Activated CD8-positive, alpha-beta memory T cell treated with anti-CD3 and anti-CD28 coated beads, Interleukin-2, amount 50 U/mL, for 1 hour (primary cell): ENCODE data around the gene CAPN2.
"Not testable (repeated sequence)": the region's sequence is repeated elsewhere in the genome, so short reads cannot be mapped to it uniquely, and the experiment has no call there.

Experiments
- DNase-seq: peaks from one replicate; pipeline ENCODE4 v3.0.0-alpha.2; 2020; ENCODE audit errors: extremely low read depth

The CAPN2 gene

DNA sequence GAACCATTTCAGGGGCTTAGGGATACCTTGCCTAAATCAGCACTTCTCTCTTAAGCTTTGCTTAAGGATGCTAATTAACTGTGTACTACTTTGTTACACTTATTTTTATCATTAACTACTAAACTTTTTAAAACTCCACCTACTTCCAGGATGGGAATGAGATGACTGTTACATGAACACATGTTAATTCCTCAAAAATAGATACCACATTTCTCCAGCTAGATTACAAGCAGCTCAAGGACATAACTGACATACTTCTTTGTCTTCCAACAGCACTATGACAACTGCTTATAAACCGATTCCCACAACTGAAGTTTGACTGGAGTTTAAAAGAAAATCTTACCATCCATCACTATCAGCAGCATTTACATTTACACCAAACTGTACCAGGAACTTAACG, 79.7 kb downstream of the CAPN2 start:
- DNase-seq: no peak

DNA sequence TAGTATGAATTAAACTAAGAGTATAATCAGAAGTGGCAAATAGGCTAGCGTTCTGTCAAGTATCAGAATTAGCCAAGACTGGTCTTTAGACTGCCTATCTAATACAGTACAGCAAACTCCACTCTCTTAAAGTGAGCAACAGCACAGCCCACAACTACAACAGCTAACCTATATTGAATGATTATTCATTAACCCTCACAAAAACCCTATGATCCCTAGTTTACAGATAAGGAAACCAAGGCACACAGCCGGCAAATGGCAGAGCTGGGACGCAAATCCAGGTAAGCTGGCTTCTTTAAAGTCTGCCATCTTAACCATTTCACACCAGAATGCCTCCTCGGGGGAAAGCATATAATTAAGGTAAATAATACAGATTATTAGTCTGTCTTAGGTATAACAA, 81.4 kb downstream of the CAPN2 start:
- DNase-seq: no peak

DNA sequence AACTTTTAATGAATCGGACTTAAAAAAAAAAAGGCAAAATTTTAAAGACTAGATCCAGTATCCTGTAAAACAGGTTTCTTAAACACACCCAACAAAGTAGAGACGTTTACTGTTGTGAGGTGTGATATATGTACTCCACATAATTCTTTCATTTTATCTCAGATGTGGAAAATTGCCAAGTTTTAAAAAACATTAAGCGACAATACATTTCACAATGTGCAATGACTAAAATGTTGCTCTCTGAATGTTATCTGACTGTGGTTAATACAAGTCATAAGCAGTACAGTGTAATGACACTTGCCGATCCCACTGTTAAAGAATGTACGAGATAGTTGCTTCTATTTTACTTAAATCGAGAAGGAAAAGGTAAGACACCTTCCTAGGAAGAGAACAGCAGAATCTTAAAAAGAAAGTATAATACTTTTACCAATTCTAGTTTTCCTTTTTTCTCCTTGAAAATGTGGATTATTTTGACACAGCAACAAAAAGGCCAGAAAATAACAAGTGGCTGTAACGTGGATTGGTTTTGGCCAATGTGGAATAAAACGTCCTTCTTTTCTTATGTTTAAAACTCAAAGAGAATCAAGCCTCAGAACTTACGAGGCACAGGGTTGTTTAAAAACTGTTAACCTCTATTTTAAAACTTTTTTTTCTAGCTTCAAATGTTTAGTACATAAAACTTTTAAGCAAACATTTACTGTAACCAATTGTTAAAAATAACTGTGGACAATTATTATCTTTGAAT, 82.0 kb downstream of the CAPN2 start:
- no peak for DNase-seq

DNA sequence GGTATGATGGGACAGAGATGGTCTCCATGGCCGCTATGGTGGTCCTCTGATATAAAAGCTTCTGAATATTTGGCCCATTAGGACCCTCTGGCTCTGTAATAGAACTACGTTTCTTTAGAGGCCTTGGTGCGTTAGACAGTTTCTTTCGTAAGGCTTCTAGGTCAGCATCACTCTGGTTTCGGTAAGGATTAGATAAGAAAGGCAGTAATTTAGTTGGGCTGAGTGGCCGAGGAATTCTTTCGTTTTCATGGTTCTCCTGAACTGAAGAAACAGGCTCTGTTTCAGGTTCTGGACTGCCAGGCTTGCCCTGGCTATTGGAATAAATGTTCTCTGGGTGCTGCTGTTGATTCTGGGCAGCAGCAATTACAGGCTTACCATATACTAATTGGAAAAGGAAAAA, 83.9 kb downstream of the CAPN2 start:
- no peak for DNase-seq

DNA sequence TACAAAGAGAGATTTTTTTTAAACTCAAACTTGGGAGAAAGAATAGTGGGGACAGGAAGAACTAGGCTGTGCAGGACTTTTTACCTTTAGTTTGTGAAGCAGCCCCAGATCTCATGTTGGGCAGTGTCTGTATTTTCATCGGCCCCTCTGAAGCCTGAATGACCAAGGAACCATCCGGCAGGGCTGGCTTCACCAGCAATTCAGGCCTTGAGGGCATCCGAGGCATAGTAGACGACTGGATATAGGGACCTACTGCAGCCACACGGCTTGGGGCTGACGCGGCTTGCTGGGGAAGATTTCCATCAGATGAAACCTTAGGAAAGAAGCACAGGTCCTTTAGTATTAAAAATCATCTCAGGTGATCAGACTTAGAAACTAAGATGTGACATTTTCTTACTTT, 89.7 kb downstream of the CAPN2 start:
- DNase-seq: no peak

DNA sequence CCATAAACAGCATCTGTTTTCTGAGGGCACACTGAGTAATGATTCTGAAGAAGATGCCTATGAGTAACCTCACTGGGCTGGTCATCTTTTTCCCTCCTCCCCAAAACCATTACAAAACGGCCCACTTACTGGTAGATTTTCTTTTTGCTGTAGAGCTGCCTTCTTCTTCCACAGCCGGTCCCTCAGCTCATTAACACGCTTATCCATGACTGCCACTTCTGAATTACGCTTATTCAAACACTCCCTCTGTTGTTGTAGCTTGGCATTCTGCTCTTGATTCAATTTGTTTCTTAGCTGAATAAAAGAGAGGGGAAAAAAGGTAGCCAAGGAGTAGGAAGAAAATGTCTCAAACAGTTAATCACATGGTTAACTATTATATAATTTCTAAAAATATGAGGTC, 90.3 kb downstream of the CAPN2 start:
- DNase-seq: no peak

DNA sequence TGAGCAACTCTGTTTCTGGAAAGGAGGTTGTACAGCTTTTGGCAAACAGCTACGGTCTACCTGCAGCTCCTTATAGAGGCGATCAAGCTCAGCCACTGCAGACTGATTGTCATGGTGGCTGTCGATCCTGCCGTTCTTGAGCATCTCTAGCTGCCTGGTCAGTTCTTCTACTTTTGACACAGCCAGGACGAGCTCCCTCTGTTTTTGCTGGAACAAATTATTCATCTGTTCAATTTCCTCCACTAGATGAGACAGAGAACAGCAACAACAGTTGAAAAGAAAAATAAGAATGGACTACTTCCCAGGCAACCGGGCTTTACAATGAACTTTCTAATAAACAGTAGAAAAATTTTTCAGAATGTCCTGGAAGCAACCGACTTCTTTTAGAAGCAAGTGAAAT, 90.9 kb downstream of the CAPN2 start:
- no peak for DNase-seq

DNA sequence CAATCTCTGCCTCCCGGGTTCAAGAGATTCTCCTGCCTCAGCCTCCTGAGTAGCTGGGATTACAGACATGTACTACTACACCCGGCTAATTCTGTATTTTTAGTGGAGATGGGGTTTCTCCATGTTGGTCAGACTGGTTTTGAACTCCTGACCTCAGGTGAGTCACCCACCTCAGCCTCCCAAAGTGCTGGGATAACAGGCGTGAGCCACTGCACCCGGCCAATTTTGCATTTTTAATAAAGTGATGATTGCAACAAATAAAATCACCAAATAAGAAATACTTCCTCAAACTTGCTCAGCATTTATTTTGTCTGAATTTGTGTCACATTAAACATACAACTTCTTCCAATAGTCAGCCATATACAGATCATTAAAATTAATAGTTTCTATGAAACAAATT, 97.6 kb downstream of the CAPN2 start:
- not testable (repeated sequence) for DNase-seq

DNA sequence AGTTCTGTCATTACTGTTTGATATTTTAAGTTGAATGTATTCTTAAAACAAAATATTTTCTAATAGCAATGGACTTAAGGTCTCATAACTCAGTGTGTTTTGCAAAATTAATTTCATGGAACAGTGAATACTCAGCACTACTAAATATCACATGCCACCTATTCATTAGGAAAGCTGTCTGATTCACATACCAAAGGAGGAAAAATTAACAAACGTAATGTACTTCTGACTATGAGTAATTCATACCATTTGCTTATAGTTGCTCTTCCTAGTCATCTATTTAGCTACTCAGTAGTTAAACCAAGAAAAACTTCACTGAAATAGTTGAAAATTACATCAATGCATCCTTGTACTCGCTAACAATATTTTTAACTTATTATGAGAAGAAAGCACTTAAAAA, 98.2 kb downstream of the CAPN2 start:
- no peak for DNase-seq

DNA sequence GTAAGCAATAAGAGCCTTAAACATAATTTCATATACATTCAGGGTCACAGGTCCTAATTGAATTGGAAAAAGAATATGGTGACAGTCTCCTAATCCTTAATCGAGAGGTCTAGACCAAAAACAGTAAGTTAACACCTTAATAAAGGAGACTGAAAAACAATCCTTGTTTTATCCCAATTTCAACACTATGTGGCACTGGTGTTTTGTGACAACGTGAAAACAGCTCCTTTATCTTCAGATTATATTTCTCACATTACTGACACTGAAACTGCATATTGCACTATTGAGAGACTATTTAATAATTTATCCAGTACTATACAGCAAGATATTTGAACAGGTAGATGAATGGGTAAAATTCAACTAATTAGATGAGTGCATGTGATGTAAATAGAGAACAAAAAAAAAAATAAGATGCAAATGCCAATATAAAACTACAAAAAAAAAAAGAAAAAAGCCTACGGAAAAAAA, 99.3 kb downstream of the CAPN2 start:
- DNase-seq: no peak

DNA sequence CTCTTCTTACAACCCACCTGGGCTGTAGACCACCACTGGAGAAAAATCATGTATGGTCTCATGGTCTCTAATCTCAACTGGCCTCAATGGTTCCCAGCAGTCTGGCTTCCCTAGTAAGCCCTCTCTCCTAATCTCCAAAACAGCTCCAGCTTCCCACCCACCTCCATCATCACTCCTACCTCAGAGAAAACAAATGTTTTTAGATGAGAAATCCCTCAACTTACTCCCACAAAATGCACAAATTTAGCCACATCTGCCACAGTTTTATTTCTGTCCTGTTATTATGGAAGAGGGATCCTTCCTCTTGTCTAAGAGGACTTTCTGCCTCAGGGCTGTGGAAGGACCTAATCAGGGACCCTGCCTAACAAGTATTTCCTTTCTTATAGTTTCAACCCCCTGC, 101.3 kb downstream of the CAPN2 start:
- DNase-seq: no peak

DNA sequence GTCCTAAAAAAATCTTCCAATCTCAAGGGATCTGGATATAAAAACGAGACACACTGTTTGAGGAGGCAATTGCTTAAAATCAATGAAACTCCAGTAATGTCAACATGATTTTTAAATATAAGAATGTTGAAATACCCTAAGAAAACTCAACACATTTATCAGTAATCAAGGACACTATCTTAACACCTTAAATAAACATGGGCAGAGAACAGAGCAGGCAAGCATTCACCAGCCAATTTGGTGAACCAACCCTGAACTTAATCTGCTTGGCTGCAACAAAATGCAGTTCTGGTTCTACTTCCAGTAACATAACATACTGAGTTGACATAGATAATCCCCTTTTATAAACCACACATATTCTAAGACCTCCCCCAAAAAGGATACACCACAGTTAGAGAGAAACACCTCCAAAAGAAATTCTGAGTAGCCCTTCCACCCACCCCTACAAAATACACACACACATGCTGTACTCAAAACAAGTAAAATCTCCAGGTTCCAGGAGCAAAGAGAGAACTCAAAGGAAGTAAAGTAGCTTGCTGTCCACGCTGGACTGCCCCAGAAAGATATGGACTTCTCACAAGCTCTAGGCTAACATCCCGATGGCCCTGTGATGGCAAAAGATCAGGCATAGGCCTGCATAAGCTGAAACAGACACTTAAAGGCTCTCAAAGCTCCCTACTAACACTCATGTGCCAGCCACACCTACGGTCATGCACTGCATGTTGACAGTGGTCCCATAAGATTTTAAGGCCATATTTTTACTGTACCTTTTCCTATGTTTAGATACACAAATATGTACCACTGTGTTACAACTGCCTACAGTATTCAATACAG, 102.9 kb downstream of the CAPN2 start:
- no peak for DNase-seq

DNA sequence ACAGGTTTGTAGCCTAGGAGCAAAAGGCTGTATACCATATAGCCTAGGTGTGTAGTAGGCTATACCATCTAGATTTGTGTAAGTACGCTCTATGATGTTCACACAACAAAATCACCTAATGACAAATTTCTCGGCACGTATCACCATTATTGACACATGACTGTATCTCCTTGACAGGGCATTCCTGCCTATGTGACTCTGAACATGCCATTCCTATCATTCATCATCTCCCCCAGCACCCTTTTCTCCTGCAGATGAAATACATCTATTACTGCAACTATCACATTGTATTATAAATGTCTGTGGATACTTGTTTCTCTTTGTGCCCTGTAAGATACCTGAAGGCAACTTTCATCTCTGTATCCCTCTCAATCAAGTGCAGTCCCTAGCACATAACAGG, 103.5 kb downstream of the CAPN2 start:
- no peak for DNase-seq

DNA sequence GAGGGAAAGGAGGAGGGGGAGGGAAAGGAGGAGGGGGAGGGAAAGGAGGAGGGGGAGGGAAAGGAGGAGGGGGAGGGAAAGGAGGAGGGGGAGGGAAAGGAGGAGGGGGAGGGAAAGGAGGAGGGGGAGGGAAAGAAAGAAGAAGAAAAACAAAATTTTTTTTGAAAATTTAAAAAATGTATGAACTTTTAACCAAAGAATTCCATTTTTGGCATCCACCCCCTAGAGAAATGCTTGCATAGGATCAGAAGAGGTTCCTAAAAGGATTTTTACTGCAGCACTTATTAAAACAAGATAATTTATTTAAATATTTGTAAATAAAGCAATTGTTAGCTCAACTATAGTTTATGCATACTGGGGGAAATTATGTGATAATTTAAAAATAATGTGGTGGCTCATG, 104.9 kb downstream of the CAPN2 start:
- DNase-seq: not testable (repeated sequence)

DNA sequence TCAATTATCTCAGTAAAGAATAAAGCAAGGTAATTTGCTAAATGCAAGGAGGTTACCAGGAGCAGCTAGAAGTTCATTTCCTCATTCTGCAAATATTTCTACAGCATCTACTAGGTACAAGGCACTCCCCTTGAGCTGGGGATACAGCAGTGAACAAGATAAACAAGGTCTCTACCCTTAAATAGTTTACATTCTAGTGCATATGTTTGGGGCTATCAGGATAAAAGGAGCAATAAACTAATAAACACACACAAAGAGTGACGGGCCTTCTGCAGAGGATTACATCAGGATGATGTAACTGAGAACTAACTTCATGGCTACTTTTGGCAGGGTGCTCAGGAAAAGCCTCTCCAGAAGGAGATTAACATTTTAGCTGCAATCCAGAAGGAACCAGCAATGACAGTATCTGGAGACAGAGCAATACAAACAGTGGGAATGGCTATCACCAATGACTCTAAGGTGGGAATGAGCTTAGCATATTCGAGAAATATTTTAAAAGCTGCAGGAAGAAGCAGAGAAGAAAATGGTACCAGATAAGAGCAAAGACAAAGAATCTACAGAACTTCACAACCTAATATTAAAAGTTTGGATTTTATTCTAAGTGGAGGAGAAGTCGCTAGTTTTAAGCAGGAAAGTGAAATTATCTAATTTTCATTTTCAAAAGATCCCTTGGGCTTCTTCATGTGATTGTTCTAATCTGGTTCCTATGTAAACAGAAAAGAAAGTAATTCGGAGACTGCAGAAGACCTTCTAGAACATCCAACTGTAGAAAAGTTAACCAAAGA, 107.6 kb downstream of the CAPN2 start:
- DNase-seq: no peak

DNA sequence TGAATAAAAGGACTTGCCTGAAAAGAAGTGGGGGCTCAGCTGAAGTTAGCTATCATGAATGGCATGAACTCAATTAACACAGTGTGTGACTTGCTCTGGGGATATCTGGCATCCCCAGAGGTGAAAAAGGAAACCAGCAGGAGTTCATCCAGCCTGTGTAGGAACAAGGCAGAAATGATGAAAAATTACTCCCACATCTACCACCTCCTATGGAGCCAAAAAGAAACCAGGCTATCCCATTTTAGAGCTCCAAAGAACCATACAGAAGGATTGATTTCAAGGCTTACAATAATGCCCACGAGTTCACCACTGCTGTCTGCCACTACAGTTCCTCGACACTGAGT, 108.1 kb downstream of the CAPN2 start:
- no peak for DNase-seq

DNA sequence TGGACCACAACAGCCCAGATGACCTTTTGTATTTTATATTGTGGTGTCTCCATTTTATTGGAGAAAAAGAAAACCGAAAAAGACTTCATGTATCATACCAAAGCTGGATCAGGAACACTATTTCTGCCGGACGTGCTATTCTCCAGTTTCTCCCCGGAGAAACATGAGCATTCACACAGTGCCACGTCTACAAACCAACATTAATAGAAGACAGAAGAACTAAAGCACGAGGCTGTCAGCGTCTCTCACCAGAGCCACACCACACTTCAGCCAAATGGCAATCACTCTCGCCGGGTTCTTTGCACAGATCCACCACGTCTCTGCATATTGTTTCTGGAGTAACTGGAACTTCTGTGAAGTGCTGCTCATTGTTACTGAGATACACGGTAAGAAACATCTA, 108.6 kb downstream of the CAPN2 start:
- no peak for DNase-seq

DNA sequence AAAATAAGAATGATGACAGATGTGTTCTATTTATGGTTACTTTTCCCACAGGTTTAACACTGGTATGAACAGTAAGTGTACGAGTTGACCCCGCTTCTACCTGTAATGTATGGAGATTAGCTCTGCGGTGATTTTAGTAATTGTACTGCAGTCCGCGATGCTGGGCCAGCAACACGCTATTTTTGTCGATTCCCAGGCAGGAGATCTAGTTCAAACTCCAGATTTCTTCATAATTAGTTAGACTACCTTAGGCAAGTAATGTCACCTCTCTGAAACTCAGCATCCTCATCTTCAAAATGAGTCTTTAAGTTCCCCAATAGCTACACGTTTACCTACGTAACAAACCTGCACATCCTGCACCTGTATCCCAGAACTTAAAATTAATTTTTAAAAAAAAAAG, 111.9 kb downstream of the CAPN2 start:
- no peak for DNase-seq

DNA sequence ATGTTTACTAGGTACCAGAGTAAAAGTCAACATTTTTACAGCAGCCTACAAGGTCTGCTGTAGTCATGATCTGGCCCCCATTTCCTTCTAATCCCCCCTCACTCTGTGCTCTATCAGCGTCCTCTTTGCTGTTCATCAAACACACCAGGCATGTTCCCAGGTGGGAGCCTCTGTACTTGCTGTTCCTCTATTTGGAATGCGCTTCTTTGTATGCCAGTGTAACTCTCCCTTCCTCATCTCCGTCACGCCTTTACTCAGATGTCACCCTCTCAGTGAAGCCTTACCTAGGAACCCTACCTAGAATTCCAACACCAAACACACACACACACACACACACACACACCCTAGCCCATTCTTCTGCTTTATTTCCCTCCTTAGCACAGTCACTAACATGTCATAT, 112.4 kb downstream of the CAPN2 start:
- no peak for DNase-seq
